Measurements from ENCODE around the gene RUBCN. TPM values are rescaled to one million over a fixed set of nuclear protein-coding genes. Genes with fewer than 3 reads are reported as not detected.

RUBCN gene
- total RNA-seq, 1 donor from 2014 or later, result 9.2 TPM

DNA sequence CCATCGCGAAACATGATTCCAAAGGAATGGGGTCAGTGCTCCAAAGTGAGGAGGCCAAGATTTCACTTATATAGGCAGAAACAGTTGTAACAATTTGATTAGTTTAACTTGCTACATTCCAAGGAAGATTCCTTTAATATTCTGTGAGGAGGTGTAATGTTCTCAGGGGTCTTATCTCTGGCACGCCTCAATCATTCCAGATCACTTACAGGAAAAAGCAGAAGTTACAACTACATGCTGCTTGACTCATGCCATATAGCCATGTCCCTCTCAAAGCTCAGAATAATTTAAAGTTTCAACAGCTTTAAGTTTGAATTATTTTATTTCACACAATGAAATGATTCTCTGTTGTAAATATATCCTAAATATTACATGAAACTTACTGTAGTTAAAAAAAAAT is 9.5 kb upstream of the RUBCN start:
- FAIRE-seq (no peak), DNase-seq (ENCODE audit: low read depth) (no peak)
- no peak for TF ChIP-seq CTCF (IDR thresholded peaks at IDR 0.05; ENCODE audit: insufficient read depth, low read length, severe bottlenecking)
- no peaks in the 10 kb centered on the region for H3K36me3 ChIP-seq (ENCODE audit: control insufficient read depth, insufficient read depth, low read length)
- no peaks in the 10 kb centered on the region for H3K27me3 ChIP-seq (ENCODE audit: control insufficient read depth, insufficient read depth, low read length)
- H3K4me3 ChIP-seq (ENCODE audit: low read depth, low read length), result no peak overlapping the region

- no peaks in the 10 kb centered on the region for H3K27me3 ChIP-seq (ENCODE audit: control insufficient read depth, insufficient read depth, low read length)
- TF ChIP-seq CTCF (IDR thresholded peaks at IDR 0.05; ENCODE audit: insufficient read depth, low read length, severe bottlenecking), result no peak
- H3K36me3 ChIP-seq (ENCODE audit: control insufficient read depth, insufficient read depth, low read length), result no peaks in the 10 kb centered on the region
- no peak for DNase-seq (ENCODE audit: low read depth)
- no peak overlapping the region for H3K4me3 ChIP-seq (ENCODE audit: low read depth, low read length)
- FAIRE-seq, result no peak
Measured at GRCh38 chr3:197742787-197743186, 6.1 kb upstream of the RUBCN start.

DNA sequence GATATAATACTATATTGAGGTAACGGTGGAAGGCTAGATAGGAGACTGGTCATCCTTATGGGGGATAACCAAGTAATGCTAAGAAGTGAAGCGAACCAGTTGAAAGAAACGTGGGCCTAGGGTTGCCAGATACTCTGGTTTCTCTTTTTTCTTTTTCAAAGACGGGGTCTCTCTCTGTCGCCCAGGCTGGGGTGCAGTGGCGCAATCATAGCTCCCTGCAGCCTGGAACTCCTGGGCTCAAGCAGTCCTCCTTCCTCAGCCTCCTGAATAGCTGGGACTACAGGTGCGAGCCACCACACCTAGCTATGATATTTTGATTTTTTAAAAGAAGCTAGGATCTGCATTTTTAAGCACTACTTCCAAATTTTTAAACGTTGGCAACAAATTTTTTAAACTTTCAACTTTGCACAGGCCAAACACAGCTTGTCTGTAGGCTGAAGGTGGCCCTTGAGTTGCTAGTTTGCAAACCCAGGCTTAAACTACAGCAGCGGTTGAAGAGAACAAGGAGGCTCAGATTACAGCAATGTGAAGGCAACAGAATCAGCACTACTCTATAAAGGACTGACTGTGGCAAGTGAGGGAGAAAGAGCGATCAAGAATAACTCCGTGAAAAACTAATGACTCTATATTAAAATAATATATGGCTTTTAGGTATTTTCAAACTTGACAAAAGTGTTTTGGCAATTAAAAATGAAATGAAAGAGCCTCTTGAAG is 1.2 kb upstream of the RUBCN start:
- no peak for FAIRE-seq

GRCh38 chr3:197737319-197737649 is 580 bp upstream of the RUBCN start:
- no peaks in the 10 kb centered on the region for H3K36me3 ChIP-seq (ENCODE audit: control insufficient read depth, insufficient read depth, low read length)
- DNase-seq (ENCODE audit: low read depth), result no peak
- no peak for FAIRE-seq
- no peaks in the 10 kb centered on the region for H3K27me3 ChIP-seq (ENCODE audit: control insufficient read depth, insufficient read depth, low read length)
- no peak for TF ChIP-seq CTCF (IDR thresholded peaks at IDR 0.05; ENCODE audit: insufficient read depth, low read length, severe bottlenecking)
- H3K4me3 ChIP-seq (ENCODE audit: low read depth, low read length), result peak overlapping the region; percentile 68

More for the DNA sequence above, 1.2 kb upstream of the RUBCN start:
- no peak for DNase-seq (ENCODE audit: low read depth)
- Histone ChIP-seq H3K4me3 (ENCODE audit: low read depth, low read length) (peak overlapping the region; percentile 68), H3K36me3 (ENCODE audit: control insufficient read depth, insufficient read depth, low read length) (no peaks in the 10 kb centered on the region), H3K27me3 (ENCODE audit: control insufficient read depth, insufficient read depth, low read length) (no peaks in the 10 kb centered on the region)
- no peak for TF ChIP-seq CTCF (IDR thresholded peaks at IDR 0.05; ENCODE audit: insufficient read depth, low read length, severe bottlenecking)

- no peak for DNase-seq (ENCODE audit: low read depth)
- Histone ChIP-seq H3K4me3 (ENCODE audit: low read depth, low read length) (peak overlapping the region; percentile 68), H3K36me3 (ENCODE audit: control insufficient read depth, insufficient read depth, low read length) (no peaks in the 10 kb centered on the region), H3K27me3 (ENCODE audit: control insufficient read depth, insufficient read depth, low read length) (no peaks in the 10 kb centered on the region)
- FAIRE-seq, result no peak
- no peak for TF ChIP-seq CTCF (IDR thresholded peaks at IDR 0.05; ENCODE audit: insufficient read depth, low read length, severe bottlenecking)
Measured at GRCh38 chr3:197736010-197736490, 654 bp downstream of the RUBCN start.
